Measurements from ENCODE around the gene TOR1AIP2. TPM values are rescaled to one million over a fixed set of nuclear protein-coding genes. Genes with fewer than 3 reads are reported as not detected.

Gene TOR1AIP2
- total and polyA plus RNA-seq, 10 of the 15 experiments (the other 5 are each of a cell fraction or from before 2014, with no cell fraction given) = 5.3 to 38.9 (median 15.4) TPM

DNA sequence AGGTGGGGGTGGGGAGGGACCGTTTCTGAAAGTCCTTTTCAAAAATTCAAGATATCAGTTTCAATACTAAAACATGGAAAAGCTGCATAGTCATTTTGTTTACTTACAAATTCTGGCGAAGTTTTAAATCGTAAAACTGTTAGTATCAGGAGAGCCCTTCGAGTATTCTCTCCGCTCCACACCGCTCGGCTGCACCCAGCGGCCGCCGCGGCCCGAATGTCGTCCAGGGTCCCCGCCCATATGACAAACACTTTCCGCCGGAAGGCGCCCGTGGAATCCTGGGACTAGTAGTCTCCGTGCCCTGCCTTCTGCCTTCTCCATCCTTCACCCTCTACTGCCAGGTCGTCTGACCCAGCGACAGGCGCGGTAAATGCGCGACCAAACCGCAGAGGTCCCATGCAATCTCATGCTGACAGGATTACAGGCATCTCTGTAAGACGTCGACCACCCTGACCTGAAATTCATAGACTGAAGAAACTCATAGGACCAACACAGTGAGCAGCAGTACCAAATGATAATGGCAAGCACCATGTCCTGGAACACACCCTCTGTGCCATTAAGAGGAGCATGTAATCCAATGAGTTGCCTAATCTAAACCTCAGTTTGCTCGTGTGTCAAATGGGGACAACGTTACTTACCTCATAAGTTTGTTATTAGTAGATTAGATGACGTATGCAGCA lies at the start of gene TOR1AIP2 (continued):
- TF ChIP-seq, protein P1, sequence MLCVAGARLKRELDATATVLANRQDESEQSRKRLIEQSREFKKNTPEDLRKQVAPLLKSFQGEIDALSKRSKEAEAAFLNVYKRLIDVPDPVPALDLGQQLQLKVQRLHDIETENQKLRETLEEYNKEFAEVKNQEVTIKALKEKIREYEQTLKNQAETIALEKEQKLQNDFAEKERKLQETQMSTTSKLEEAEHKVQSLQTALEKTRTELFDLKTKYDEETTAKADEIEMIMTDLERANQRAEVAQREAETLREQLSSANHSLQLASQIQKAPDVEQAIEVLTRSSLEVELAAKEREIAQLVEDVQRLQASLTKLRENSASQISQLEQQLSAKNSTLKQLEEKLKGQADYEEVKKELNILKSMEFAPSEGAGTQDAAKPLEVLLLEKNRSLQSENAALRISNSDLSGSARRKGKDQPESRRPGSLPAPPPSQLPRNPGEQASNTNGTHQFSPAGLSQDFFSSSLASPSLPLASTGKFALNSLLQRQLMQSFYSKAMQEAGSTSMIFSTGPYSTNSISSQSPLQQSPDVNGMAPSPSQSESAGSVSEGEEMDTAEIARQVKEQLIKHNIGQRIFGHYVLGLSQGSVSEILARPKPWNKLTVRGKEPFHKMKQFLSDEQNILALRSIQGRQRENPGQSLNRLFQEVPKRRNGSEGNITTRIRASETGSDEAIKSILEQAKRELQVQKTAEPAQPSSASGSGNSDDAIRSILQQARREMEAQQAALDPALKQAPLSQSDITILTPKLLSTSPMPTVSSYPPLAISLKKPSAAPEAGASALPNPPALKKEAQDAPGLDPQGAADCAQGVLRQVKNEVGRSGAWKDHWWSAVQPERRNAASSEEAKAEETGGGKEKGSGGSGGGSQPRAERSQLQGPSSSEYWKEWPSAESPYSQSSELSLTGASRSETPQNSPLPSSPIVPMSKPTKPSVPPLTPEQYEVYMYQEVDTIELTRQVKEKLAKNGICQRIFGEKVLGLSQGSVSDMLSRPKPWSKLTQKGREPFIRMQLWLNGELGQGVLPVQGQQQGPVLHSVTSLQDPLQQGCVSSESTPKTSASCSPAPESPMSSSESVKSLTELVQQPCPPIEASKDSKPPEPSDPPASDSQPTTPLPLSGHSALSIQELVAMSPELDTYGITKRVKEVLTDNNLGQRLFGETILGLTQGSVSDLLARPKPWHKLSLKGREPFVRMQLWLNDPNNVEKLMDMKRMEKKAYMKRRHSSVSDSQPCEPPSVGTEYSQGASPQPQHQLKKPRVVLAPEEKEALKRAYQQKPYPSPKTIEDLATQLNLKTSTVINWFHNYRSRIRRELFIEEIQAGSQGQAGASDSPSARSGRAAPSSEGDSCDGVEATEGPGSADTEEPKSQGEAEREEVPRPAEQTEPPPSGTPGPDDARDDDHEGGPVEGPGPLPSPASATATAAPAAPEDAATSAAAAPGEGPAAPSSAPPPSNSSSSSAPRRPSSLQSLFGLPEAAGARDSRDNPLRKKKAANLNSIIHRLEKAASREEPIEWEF (IDR thresholded peaks at IDR 0.05; ENCODE audit: insufficient replicate concordance, low read depth, low read length) = no peak
- no peak for TF ChIP-seq NFYB (IDR thresholded peaks at IDR 0.05; ENCODE audit: insufficient read depth, low read depth, low read length)
- peak; percentile 27; the same call in 1 of the 2 replicates for TF ChIP-seq ZNF687 (IDR thresholded peaks at IDR 0.05)
- TF ChIP-seq PAX5 (IDR thresholded peaks at IDR 0.05; ENCODE audit: borderline replicate concordance, low read depth, low read length) = peak; percentile 74
- TF ChIP-seq EZH2 (IDR thresholded peaks at IDR 0.05; ENCODE audit: borderline replicate concordance, control insufficient read depth, low read depth, low read length) = no peak
- no peak for TF ChIP-seq PAX8 (IDR thresholded peaks at IDR 0.05)
- TF ChIP-seq KLF5 (IDR thresholded peaks at IDR 0.05; ENCODE audit: partially characterized antibody) = no peak
- no peak for TF ChIP-seq BRCA1 (IDR thresholded peaks at IDR 0.05; ENCODE audit: low read depth, low read length)
- TF ChIP-seq, protein P2, sequence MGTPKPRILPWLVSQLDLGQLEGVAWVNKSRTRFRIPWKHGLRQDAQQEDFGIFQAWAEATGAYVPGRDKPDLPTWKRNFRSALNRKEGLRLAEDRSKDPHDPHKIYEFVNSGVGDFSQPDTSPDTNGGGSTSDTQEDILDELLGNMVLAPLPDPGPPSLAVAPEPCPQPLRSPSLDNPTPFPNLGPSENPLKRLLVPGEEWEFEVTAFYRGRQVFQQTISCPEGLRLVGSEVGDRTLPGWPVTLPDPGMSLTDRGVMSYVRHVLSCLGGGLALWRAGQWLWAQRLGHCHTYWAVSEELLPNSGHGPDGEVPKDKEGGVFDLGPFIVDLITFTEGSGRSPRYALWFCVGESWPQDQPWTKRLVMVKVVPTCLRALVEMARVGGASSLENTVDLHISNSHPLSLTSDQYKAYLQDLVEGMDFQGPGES (IDR thresholded peaks at IDR 0.05) = no peak
- TF ChIP-seq NR2C1 (IDR thresholded peaks at IDR 0.05) = no peak
- peak; percentile 61 for TF ChIP-seq SP1 (IDR thresholded peaks at IDR 0.05; ENCODE audit: low read depth, low read length)
- no peak for TF ChIP-seq RAD51 (IDR thresholded peaks at IDR 0.05)
- TF ChIP-seq HDAC2 (IDR thresholded peaks at IDR 0.05) = no peak
- TF ChIP-seq, protein P3, sequence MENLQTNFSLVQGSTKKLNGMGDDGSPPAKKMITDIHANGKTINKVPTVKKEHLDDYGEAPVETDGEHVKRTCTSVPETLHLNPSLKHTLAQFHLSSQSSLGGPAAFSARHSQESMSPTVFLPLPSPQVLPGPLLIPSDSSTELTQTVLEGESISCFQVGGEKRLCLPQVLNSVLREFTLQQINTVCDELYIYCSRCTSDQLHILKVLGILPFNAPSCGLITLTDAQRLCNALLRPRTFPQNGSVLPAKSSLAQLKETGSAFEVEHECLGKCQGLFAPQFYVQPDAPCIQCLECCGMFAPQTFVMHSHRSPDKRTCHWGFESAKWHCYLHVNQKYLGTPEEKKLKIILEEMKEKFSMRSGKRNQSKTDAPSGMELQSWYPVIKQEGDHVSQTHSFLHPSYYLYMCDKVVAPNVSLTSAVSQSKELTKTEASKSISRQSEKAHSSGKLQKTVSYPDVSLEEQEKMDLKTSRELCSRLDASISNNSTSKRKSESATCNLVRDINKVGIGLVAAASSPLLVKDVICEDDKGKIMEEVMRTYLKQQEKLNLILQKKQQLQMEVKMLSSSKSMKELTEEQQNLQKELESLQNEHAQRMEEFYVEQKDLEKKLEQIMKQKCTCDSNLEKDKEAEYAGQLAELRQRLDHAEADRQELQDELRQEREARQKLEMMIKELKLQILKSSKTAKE (IDR thresholded peaks at IDR 0.05; ENCODE audit: low read depth, poor library complexity, severe bottlenecking) = no peak
- peak; percentile 78 for TF ChIP-seq IKZF1 (conservative IDR thresholded peaks at IDR 0.05)
- TF ChIP-seq NRF1 (conservative IDR thresholded peaks at IDR 0.05; ENCODE audit: low read depth, low read length) = no peak
- no peak for TF ChIP-seq ATF3 (IDR thresholded peaks at IDR 0.05; ENCODE audit: borderline replicate concordance, extremely low read depth, low read depth, low read length)
